HG03460 (cell line): ENCODE results near the gene IQSEC1.

Source experiments
- ATAC-seq: cut with Tn5 transposase; IDR thresholded peaks from one replicate; pipeline ENCODE4 v1.9.1; 2021; ENCODE audit not compliant: unreplicated experiment

Gene IQSEC1

GRCh38 chr3:12987602-12988001 lies 85.6 kb downstream of the IQSEC1 start:
- no peak for ATAC-seq

GRCh38 chr3:12986986-12987385 lies 86.2 kb downstream of the IQSEC1 start:
- no peak for ATAC-seq

GRCh38 chr3:12986521-12986920 lies 86.7 kb downstream of the IQSEC1 start:
- ATAC-seq = no peak

- no peak for ATAC-seq
Measured at GRCh38 chr3:12986031-12986430, 87.2 kb downstream of the IQSEC1 start.

GRCh38 chr3:12985148-12985547 lies 88.1 kb downstream of the IQSEC1 start:
- ATAC-seq = no peak

GRCh38 chr3:12984023-12984823 lies 89.0 kb downstream of the IQSEC1 start:
- ATAC-seq = no peak

- peak; percentile 15 for ATAC-seq
Measured at GRCh38 chr3:12983319-12983718, 89.9 kb downstream of the IQSEC1 start.

- peak; percentile 73 for ATAC-seq
Measured at GRCh38 chr3:12982619-12983101, 90.6 kb downstream of the IQSEC1 start.

- no peak for ATAC-seq
Measured at GRCh38 chr3:12981306-12982275, 91.6 kb downstream of the IQSEC1 start.

GRCh38 chr3:12980596-12981290 lies 92.5 kb downstream of the IQSEC1 start:
- ATAC-seq = no peak

- no peak for ATAC-seq
Measured at GRCh38 chr3:12979947-12980487, 93.2 kb downstream of the IQSEC1 start.

GRCh38 chr3:12979151-12979946 lies 93.9 kb downstream of the IQSEC1 start:
- ATAC-seq = no peak

GRCh38 chr3:12978682-12979081 lies 94.5 kb downstream of the IQSEC1 start:
- ATAC-seq = no peak

GRCh38 chr3:12977117-12977808 lies 96.0 kb downstream of the IQSEC1 start:
- no peak for ATAC-seq

GRCh38 chr3:12975748-12976522 lies 97.3 kb downstream of the IQSEC1 start:
- no peak for ATAC-seq

- ATAC-seq = no peak
Measured at GRCh38 chr3:12974819-12975218, 98.4 kb downstream of the IQSEC1 start.

- ATAC-seq = no peak
Measured at GRCh38 chr3:12974334-12974733, 98.9 kb downstream of the IQSEC1 start.

GRCh38 chr3:12973827-12974226 lies 99.4 kb downstream of the IQSEC1 start:
- no peak for ATAC-seq
